Heart right ventricle (tissue), 16 donors: ENCODE data around the gene HOXB13. TPM values are rescaled to one million over a fixed set of nuclear protein-coding genes. Genes with fewer than 3 reads are reported as not detected.

Source experiments
- ATAC-seq, 8 donors: fragments of 200-7000 bp; cut with Tn5 transposase; one replicate each; pipeline ENCODE4 v1.9.1; 2020; ENCODE audit warnings: mild to moderate bottlenecking in 8 of 8, moderate library complexity in 8 of 8, moderate number of reproducible peaks in 1 of 8
- DNase-seq, 2 donors: peaks; one replicate each; pipeline ENCODE4 v3.0.0-alpha.2; 2020
- H3K27ac ChIP-seq, 10 donors: fragments of 200-600 bp; sonication (generic) in 2 of 10; one replicate each; pipeline versions ENCODE4 v1.5.0 to v1.8.0; 2020 to 2022; ENCODE audit warnings: mild to moderate bottlenecking in 3 of 10
- H3K27me3 ChIP-seq, 7 donors: fragments of 200-600 bp; one replicate each; pipeline ENCODE4 v1.8.0; 2021 to 2022; ENCODE audit warnings: mild to moderate bottlenecking in 2 of 7
- H3K36me3 ChIP-seq, 9 donors: fragments of 200-600 bp; sonication (generic) in 1 of 9; one replicate each; pipeline versions ENCODE4 v1.5.0 to v1.8.0; 2020 to 2022; ENCODE audit warnings: mild to moderate bottlenecking in 2 of 9
- H3K4me1 ChIP-seq, 9 donors: fragments of 200-600 bp; sonication (generic) in 1 of 9; one replicate each; pipeline versions ENCODE4 v1.5.0 to v1.8.0; 2020 to 2022; ENCODE audit warnings: mild to moderate bottlenecking in 4 of 9
- H3K4me3 ChIP-seq, 10 donors: fragments of 200-600 bp; sonication (generic) in 2 of 10; one replicate each; pipeline versions ENCODE4 v1.5.0 to v1.8.0; 2020 to 2022; ENCODE audit warnings: mild to moderate bottlenecking in 7 of 10, moderate library complexity in 2 of 10
- H3K9me3 ChIP-seq, 11 donors: fragments of 200-600 bp in 10 of 11; sonication (generic) in 2 of 11; one replicate each; pipeline versions ENCODE4 v1.5.0 to v1.8.0; 2013 to 2022; ENCODE audit warnings: mild to moderate bottlenecking in 2 of 11, control low read depth in 1 of 11, moderate library complexity in 1 of 11
- CTCF ChIP-seq, 9 donors: fragments of 200-600 bp; sonication (generic) in 2 of 9; IDR thresholded peaks; one replicate each; pipeline versions ENCODE4 v1.5.0 to v1.8.0; 2021 to 2022; ENCODE audit warnings: antibody characterized with exemption in 9 of 9, mild to moderate bottlenecking in 5 of 9, moderate library complexity in 1 of 9
- WGBS, 2 donors: extraction: QIAGEN DNeasy Blood & Tissue Kit; methylation state at CpG; one replicate each; pipeline ENCODE4 v1.1.7; 2013; ENCODE audit warnings: inconsistent platforms in 1 of 2; 5-methylcytosine and 5-hydroxymethylcytosine counted together
- intact Hi-C, 10 donors: fragments of 100-400 bp; cut with DNase I; formaldehyde crosslinking; loops; one replicate each; pipeline versions ENCODE4 v1.11.1 to v1.14.2; 2022
- polyA plus RNA-seq, 2 donors: library from polyadenylated mRNA; stranded (reverse); fragments of 200-250 nt; gene quantifications; one replicate each; pipeline ENCODE4 v1.2.3, GENCODE V29; 2013
- total RNA-seq, 10 donors: library from RNA; stranded (reverse); fragmentation: NEBNext Ultra II Directional in 3 of 10; extraction: Animal tissue kit (Norgen Biotek cat#: 25700) in 3 of 10; gene quantifications; one replicate each; pipeline versions ENCODE4 v1.2.1 to v1.2.4, GENCODE V29; 2021 to 2023
- donor health status: Arrhythmogenic right ventricular cardiomyopathy.
- donor health status: ischemic (EF 13 %, LVEDD 7.1; RV severe dilation, severe dysfunction).
- donor health status: healthy with polysubstance abuse.
- donor health status: DM: no; HTN: yes; CAD: no.
- donor health status: DM: no; HTN: no; CAD: no.
- donor health status: ischemic (EF 25% LVEDD 6.9; RV normal size, moderate dysfunction).
- donor health status: ischemic (EF 25% LVEDD 5.7; RV mildly dilated, moderate dysfunction).
- donor health status: healthy.
- donor health status: DM: yes; HTN: yes; CAD: no.
- donor health status: Ischemic cardiomyopathy.
- donor health status: ischemic (EF 35%, LVEDD 5.7; RV mildly dilated, moderate dysfunction).
- donor health status: nonischemic (EF 11% LVEDD 7.7; RV severe dilation, severe dysfunction).
- donor health status: DM: yes; HTN: yes; CAD: no.
- donor health status: PGD.
- donor health status: ischemic (EF 29% LVEDD 5.4; RV normal size, mild dysfunction).
- donor health status: nonischemic (EF 23%, LVEDD 6.1; RV moderate dilation, normal function).

The HOXB13 gene
- total and polyA plus RNA-seq, 12 donors = not detected

- peaks cover 0 to 23% (median 8%) of the 10 kb centered on the region in 9 donors for H3K4me1 ChIP-seq
- no peaks in the 10 kb centered on the region for H3K9me3 ChIP-seq
- intact Hi-C loops = no loop called here
- H3K36me3 ChIP-seq = no peaks in the 10 kb centered on the region
- no peak for ATAC-seq
- DNase-seq = no peak
- TF ChIP-seq CTCF (IDR thresholded peaks at IDR 0.05) = no peak
- H3K27ac ChIP-seq = no peak overlapping the region
- H3K27me3 ChIP-seq = peaks cover 19 to 99% (median 91%) of the 10 kb centered on the region in 7 donors
- no peak overlapping the region for H3K4me3 ChIP-seq
These were observed 30.7 kb upstream of the HOXB13 start for GRCh38 chr17:48759288-48759687.

- no peak for ATAC-seq
- TF ChIP-seq CTCF (IDR thresholded peaks at IDR 0.05) = no peak
- intact Hi-C loops = no loop called here
- Histone ChIP-seq H3K9me3 (no peaks in the 10 kb centered on the region), H3K4me1 (peaks cover 0 to 36% (median 8%) of the 10 kb centered on the region in 9 donors), H3K4me3 (no peak overlapping the region), H3K27ac (no peak overlapping the region), H3K27me3 (peaks cover 24 to 100% (median 91%) of the 10 kb centered on the region in 7 donors), H3K36me3 (no peaks in the 10 kb centered on the region)
- WGBS, 2 donors = 39 to 52% methylated on average over 2 of the region's 2 CpGs
- DNase-seq = no peak
These were observed 29.0 kb upstream of the HOXB13 start for GRCh38 chr17:48757524-48757961.

GRCh38 chr17:48756830-48757251 is 28.3 kb upstream of the HOXB13 start:
- intact Hi-C loops = no loop called here
- no peak for ATAC-seq
- Histone ChIP-seq H3K9me3 (no peaks in the 10 kb centered on the region), H3K27me3 (peaks cover 31 to 100% (median 93%) of the 10 kb centered on the region in 7 donors), H3K4me1 (peaks cover 0 to 37% (median 8%) of the 10 kb centered on the region in 9 donors), H3K27ac (no peak overlapping the region), H3K36me3 (no peaks in the 10 kb centered on the region), H3K4me3 (no peak overlapping the region)
- DNase-seq = no peak
- 16 to 41% methylated on average over 3 of the region's 3 CpGs for WGBS, 2 donors
- TF ChIP-seq CTCF (IDR thresholded peaks at IDR 0.05) = no peak

- intact Hi-C loops = no loop called here
These were observed 26.8 kb upstream of the HOXB13 start for GRCh38 chr17:48755356-48755755.

More at GRCh38 chr17:48755356-48755755, 26.8 kb upstream of the HOXB13 start:
- H3K27me3 ChIP-seq = peaks cover 36 to 100% (median 100%) of the 10 kb centered on the region in 7 donors
- no peak for ATAC-seq
- H3K36me3 ChIP-seq = no peaks in the 10 kb centered on the region
- no peaks in the 10 kb centered on the region for H3K9me3 ChIP-seq
- peaks cover 0 to 37% (median 8%) of the 10 kb centered on the region in 9 donors for H3K4me1 ChIP-seq
- no peak for DNase-seq
- H3K4me3 ChIP-seq = no peak overlapping the region
- WGBS, 2 donors = 16% methylated on average over 8 of the region's 8 CpGs
- no peak overlapping the region for H3K27ac ChIP-seq
- TF ChIP-seq CTCF (IDR thresholded peaks at IDR 0.05) = no peak
